ENCODE data around the gene STK36.
"Not testable (repeated sequence)": the region's sequence is repeated elsewhere in the genome, so short reads cannot be mapped to it uniquely, and the experiment has no call there.

STK36 gene

DNA sequence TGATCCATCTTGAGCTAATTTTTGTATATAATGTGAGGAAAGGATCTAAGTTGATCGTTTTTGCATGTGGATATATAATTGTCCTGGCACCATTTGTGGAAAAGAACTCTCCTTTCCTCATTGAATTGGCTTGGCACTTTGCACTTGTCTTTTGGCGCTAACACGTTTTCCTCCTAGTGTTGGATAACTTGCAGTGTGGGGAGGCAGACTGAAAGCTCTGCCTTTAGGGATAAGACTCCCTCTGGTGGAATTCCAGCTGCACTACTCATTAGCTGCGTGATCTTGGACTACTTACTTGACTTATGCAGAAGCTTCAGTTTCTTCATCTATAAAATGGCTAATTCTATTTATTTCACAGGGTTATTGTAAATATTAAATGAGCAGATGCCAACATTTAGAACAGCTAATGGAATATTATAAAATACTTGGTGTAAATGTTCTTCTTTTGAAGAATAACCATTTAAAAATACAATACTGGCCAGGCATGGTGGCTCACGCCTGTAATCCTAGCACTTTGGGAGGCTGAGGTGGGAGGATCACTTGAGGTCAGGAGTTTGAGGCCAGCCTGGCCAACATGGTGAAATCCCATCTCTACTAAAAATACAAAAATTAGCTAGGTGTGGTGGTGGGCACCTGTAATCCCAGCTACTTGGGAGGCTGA, 15.6 kb downstream of the STK36 start:
- H3K4me3 ChIP-seq (replicated peaks; ENCODE audit: low read depth, low read length); DNase-seq (ENCODE audit: extremely low read depth, insufficient read length); H3K27me3 ChIP-seq (replicated peaks; ENCODE audit: control insufficient read depth, insufficient read depth, low read length); H3K36me3 ChIP-seq (ENCODE audit: control insufficient read depth, insufficient read depth, low read length): not testable (repeated sequence)
- TF ChIP-seq, protein P1, sequence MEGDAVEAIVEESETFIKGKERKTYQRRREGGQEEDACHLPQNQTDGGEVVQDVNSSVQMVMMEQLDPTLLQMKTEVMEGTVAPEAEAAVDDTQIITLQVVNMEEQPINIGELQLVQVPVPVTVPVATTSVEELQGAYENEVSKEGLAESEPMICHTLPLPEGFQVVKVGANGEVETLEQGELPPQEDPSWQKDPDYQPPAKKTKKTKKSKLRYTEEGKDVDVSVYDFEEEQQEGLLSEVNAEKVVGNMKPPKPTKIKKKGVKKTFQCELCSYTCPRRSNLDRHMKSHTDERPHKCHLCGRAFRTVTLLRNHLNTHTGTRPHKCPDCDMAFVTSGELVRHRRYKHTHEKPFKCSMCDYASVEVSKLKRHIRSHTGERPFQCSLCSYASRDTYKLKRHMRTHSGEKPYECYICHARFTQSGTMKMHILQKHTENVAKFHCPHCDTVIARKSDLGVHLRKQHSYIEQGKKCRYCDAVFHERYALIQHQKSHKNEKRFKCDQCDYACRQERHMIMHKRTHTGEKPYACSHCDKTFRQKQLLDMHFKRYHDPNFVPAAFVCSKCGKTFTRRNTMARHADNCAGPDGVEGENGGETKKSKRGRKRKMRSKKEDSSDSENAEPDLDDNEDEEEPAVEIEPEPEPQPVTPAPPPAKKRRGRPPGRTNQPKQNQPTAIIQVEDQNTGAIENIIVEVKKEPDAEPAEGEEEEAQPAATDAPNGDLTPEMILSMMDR (IDR thresholded peaks at IDR 0.05; ENCODE audit: insufficient read depth, low read length, poor library complexity, severe bottlenecking) = peak; percentile 63

DNA sequence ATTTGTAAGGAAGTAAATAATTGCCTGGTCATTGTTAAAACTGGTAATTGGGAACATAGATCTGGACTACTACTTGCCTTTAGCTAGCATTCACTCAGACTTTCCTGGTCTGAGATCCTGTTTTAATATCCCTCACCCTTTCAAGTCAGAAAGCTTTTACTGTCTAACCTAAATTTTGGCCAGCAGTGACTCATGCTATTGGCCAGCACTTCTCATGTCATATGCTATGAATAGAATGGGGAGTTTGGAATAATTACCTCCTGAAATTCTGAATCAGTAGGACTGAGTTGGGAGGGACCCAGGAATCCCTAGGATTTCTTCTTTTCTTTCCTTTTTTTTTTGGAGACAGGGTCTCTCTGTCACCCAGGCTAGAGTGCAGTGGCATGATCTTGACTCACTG, 19.3 kb downstream of the STK36 start:
- Histone ChIP-seq H3K36me3 (ENCODE audit: control insufficient read depth, insufficient read depth, low read length) (peaks cover 7% of the 10 kb centered on the region), H3K27me3 (replicated peaks; ENCODE audit: control insufficient read depth, insufficient read depth, low read length) (no peaks in the 10 kb centered on the region), H3K4me3 (replicated peaks; ENCODE audit: low read depth, low read length) (no peak overlapping the region)
- TF ChIP-seq, protein P1 (IDR thresholded peaks at IDR 0.05; ENCODE audit: insufficient read depth, low read length, poor library complexity, severe bottlenecking) = no peak
- no peak for DNase-seq (ENCODE audit: extremely low read depth, insufficient read length)

DNA sequence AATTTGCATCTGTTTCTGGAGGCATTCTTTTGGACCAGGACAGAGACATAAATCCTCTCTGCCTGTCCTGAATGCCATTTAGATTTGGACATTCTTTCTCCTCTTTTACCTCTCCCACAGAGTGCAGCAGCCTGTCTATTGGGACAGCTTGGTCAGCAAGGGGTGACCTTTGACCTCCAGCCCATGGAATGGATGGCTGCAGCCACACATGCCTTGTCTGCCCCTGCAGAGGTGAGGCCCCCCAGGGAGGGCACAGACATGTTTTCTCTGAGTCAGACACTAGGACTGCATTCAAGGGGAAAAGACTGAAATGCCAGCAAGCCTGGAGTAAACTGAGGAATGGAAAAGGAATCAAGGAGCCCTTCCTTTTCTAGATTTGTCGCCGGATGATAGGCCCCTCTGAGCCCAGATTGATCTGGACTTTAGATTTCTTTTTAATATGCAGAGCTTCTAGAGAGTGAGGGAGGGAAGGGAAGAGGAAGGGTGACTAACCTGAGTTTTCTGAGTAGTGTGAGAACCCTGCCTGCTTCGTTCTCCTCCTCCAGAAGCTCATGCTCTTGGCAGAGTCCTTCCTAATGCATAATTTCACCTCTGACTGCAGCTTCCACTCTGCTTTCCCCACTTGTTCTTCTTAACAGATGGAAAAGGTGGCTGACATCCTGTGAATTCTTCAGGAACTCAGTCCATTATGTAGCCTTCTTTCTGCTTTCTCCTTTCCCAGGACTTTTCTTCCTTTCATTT, 22.7 kb downstream of the STK36 start:
- TF ChIP-seq, protein P1 (IDR thresholded peaks at IDR 0.05; ENCODE audit: insufficient read depth, low read length, poor library complexity, severe bottlenecking) = no peak
- H3K27me3 ChIP-seq (replicated peaks; ENCODE audit: control insufficient read depth, insufficient read depth, low read length) = no peaks in the 10 kb centered on the region
- no peak overlapping the region for H3K4me3 ChIP-seq (replicated peaks; ENCODE audit: low read depth, low read length)
- H3K36me3 ChIP-seq (ENCODE audit: control insufficient read depth, insufficient read depth, low read length) = peaks cover 8% of the 10 kb centered on the region
- DNase-seq (ENCODE audit: extremely low read depth, insufficient read length) = no peak

DNA sequence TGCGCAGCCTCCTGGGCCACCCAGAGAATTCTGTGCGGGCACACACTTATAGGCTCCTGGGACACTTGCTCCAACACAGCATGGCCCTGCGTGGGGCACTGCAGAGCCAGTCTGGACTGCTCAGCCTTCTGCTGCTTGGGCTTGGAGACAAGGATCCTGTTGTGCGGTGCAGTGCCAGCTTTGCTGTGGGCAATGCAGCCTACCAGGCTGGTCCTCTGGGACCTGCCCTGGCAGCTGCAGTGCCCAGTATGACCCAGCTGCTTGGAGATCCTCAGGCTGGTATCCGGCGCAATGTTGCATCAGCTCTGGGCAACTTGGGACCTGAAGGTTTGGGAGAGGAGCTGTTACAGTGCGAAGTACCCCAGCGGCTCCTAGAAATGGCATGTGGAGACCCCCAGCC, 27.0 kb downstream of the STK36 start:
- Histone ChIP-seq H3K36me3 (ENCODE audit: control insufficient read depth, insufficient read depth, low read length) (peaks cover 6% of the 10 kb centered on the region), H3K27me3 (replicated peaks; ENCODE audit: control insufficient read depth, insufficient read depth, low read length) (no peaks in the 10 kb centered on the region), H3K4me3 (replicated peaks; ENCODE audit: low read depth, low read length) (no peak overlapping the region)
- DNase-seq (ENCODE audit: extremely low read depth, insufficient read length) = no peak
- TF ChIP-seq, protein P1 (IDR thresholded peaks at IDR 0.05; ENCODE audit: insufficient read depth, low read length, poor library complexity, severe bottlenecking) = no peak

DNA sequence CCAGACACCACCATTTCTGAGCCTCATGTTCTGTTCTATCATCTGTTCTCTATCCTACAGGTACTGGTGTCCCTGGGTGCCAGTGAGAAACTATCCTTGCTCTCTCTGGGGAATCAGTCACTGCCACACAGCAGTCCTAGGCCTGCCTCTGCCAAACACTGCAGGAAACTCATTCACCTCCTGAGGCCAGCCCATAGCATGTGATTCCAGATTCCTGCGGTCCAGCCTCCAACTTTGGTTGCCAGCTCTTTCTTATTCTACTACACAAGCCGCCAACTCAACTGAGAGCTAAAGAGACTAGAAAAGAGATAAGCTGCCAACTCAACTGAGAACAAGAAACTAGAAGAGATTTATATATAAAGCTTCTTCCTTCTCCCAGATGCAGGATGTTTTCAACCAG, 29.9 kb downstream of the STK36 start:
- no peaks in the 10 kb centered on the region for H3K27me3 ChIP-seq (replicated peaks; ENCODE audit: control insufficient read depth, insufficient read depth, low read length)
- TF ChIP-seq, protein P1 (IDR thresholded peaks at IDR 0.05; ENCODE audit: insufficient read depth, low read length, poor library complexity, severe bottlenecking) = no peak
- DNase-seq (ENCODE audit: extremely low read depth, insufficient read length) = no peak

More for the DNA sequence above, 29.9 kb downstream of the STK36 start:
- Histone ChIP-seq H3K4me3 (replicated peaks; ENCODE audit: low read depth, low read length) (no peak overlapping the region), H3K36me3 (ENCODE audit: control insufficient read depth, insufficient read depth, low read length) (peaks cover 3% of the 10 kb centered on the region)
